Effector memory CD8-positive, alpha-beta T cell (primary cell): ENCODE measurements around the gene SLC9A8.
"Not testable (repeated sequence)": the region's sequence is repeated elsewhere in the genome, so short reads cannot be mapped to it uniquely, and the experiment has no call there.

Experiments
- ATAC-seq: fragments of 150-1000 bp; cut with Tn5 transposase; replicated peaks from 2 replicates; pipeline ENCODE4 v1.10.0; 2021; ENCODE audit warnings: mild to moderate bottlenecking, moderate library complexity
- DNase-seq, 3 experiments: peaks; one replicate each; pipeline ENCODE4 v3.0.0; 2021
- H3K27ac Mint-ChIP-seq, 2 donors: one replicate each; pipeline ENCODE4 v1.8.0; 2022; ENCODE audit warnings: mild to moderate bottlenecking in 2 of 2, mixed read lengths in 2 of 2, moderate library complexity in 2 of 2
- H3K27me3 Mint-ChIP-seq, 2 donors: one replicate each; pipeline ENCODE4 v1.8.0; 2022; ENCODE audit warnings: mixed read lengths in 2 of 2
- H3K36me3 Mint-ChIP-seq: one replicate; pipeline ENCODE4 v1.8.0; 2022; ENCODE audit warnings: mild to moderate bottlenecking, moderate library complexity, mixed read lengths; ENCODE audit not compliant: insufficient read depth
- H3K4me1 Mint-ChIP-seq, 2 donors: one replicate each; pipeline ENCODE4 v1.8.0; 2022; ENCODE audit warnings: low read depth in 2 of 2, mixed read lengths in 2 of 2
- H3K4me3 Mint-ChIP-seq, 2 donors: one replicate each; pipeline ENCODE4 v1.8.0; 2022; ENCODE audit warnings: mild to moderate bottlenecking in 2 of 2, mixed read lengths in 2 of 2, moderate library complexity in 2 of 2
- H3K9me3 Mint-ChIP-seq, 2 donors: one replicate each; pipeline ENCODE4 v1.8.0; 2022; ENCODE audit warnings: mixed read lengths in 2 of 2

Gene SLC9A8

GRCh38 chr20:49782439-49782838 lies 30.2 kb upstream of the SLC9A8 start:
- not testable (repeated sequence) for H3K9me3 Mint-ChIP-seq, H3K4me3 Mint-ChIP-seq, H3K27me3 Mint-ChIP-seq, H3K36me3 Mint-ChIP-seq, ATAC-seq, DNase-seq, H3K27ac Mint-ChIP-seq, H3K4me1 Mint-ChIP-seq

- not testable (repeated sequence) for H3K36me3 Mint-ChIP-seq, H3K9me3 Mint-ChIP-seq, H3K4me1 Mint-ChIP-seq, H3K27ac Mint-ChIP-seq, DNase-seq, H3K4me3 Mint-ChIP-seq, ATAC-seq, H3K27me3 Mint-ChIP-seq
Measured at GRCh38 chr20:49783021-49783995, 29.3 kb upstream of the SLC9A8 start.

- Mint-ChIP-seq H3K9me3 (no peaks in the 10 kb centered on the region), H3K27ac (no peak overlapping the region), H3K36me3 (peaks cover 4% of the 10 kb centered on the region), H3K27me3 (no peaks in the 10 kb centered on the region), H3K4me1 (peaks cover 0 to 4% of the 10 kb centered on the region in 2 donors), H3K4me3 (no peak overlapping the region)
- DNase-seq (no peak), ATAC-seq (no peak)
Measured at GRCh38 chr20:49784291-49784690, 28.3 kb upstream of the SLC9A8 start.

GRCh38 chr20:49785149-49785851 lies 27.3 kb upstream of the SLC9A8 start:
- Mint-ChIP-seq H3K27me3 (no peaks in the 10 kb centered on the region), H3K9me3 (no peaks in the 10 kb centered on the region), H3K27ac (no peak overlapping the region), H3K4me1 (peaks cover 0 to 4% of the 10 kb centered on the region in 2 donors), H3K36me3 (peaks cover 4% of the 10 kb centered on the region), H3K4me3 (no peak overlapping the region)
- ATAC-seq (no peak), DNase-seq (no peak)

GRCh38 chr20:49785852-49786175 lies 26.8 kb upstream of the SLC9A8 start:
- no peak overlapping the region for H3K4me3 Mint-ChIP-seq
- no peaks in the 10 kb centered on the region for H3K27me3 Mint-ChIP-seq
- peaks cover 0 to 4% of the 10 kb centered on the region in 2 donors for H3K4me1 Mint-ChIP-seq
- no peak for DNase-seq
- no peak for ATAC-seq
- no peak overlapping the region for H3K27ac Mint-ChIP-seq
- H3K36me3 Mint-ChIP-seq, result peaks cover 4% of the 10 kb centered on the region
- no peaks in the 10 kb centered on the region for H3K9me3 Mint-ChIP-seq

GRCh38 chr20:49786196-49786595 lies 26.4 kb upstream of the SLC9A8 start:
- DNase-seq, result no peak
- peaks cover 4% of the 10 kb centered on the region for H3K36me3 Mint-ChIP-seq
- no peak overlapping the region for H3K27ac Mint-ChIP-seq
- ATAC-seq, result no peak
- H3K4me1 Mint-ChIP-seq, result peaks cover 0 to 4% of the 10 kb centered on the region in 2 donors
- no peaks in the 10 kb centered on the region for H3K27me3 Mint-ChIP-seq
- no peak overlapping the region for H3K4me3 Mint-ChIP-seq
- H3K9me3 Mint-ChIP-seq, result no peaks in the 10 kb centered on the region

- H3K9me3 Mint-ChIP-seq, result no peaks in the 10 kb centered on the region
- ATAC-seq, result no peak
- no peak for DNase-seq
- no peaks in the 10 kb centered on the region for H3K27me3 Mint-ChIP-seq
- H3K4me1 Mint-ChIP-seq, result peaks cover 0 to 4% of the 10 kb centered on the region in 2 donors
- no peak overlapping the region for H3K27ac Mint-ChIP-seq
- H3K36me3 Mint-ChIP-seq, result peaks cover 4% of the 10 kb centered on the region
- no peak overlapping the region for H3K4me3 Mint-ChIP-seq
Measured at GRCh38 chr20:49786668-49787370, 25.8 kb upstream of the SLC9A8 start.

GRCh38 chr20:49787371-49788357 lies 25.0 kb upstream of the SLC9A8 start:
- no peak for ATAC-seq
- Mint-ChIP-seq H3K27ac (no peak overlapping the region), H3K4me1 (peaks cover 0 to 4% of the 10 kb centered on the region in 2 donors), H3K36me3 (peaks cover 4% of the 10 kb centered on the region), H3K4me3 (no peak overlapping the region), H3K27me3 (no peaks in the 10 kb centered on the region), H3K9me3 (no peaks in the 10 kb centered on the region)
- no peak for DNase-seq

GRCh38 chr20:49790077-49790798 lies 22.4 kb upstream of the SLC9A8 start:
- H3K9me3 Mint-ChIP-seq, result no peaks in the 10 kb centered on the region
- no peak overlapping the region for H3K27ac Mint-ChIP-seq
- H3K4me1 Mint-ChIP-seq, result peaks cover 5 to 8% of the 10 kb centered on the region in 2 donors
- no peak for ATAC-seq
- DNase-seq, result no peak
- no peaks in the 10 kb centered on the region for H3K27me3 Mint-ChIP-seq
- H3K4me3 Mint-ChIP-seq, result no peak overlapping the region
- H3K36me3 Mint-ChIP-seq, result peaks cover 4% of the 10 kb centered on the region

- Mint-ChIP-seq H3K27me3 (no peaks in the 10 kb centered on the region), H3K36me3 (peaks cover 4% of the 10 kb centered on the region), H3K4me1 (peaks cover 4 to 5% of the 10 kb centered on the region in 2 donors), H3K4me3 (no peak overlapping the region), H3K9me3 (no peaks in the 10 kb centered on the region), H3K27ac (no peak overlapping the region)
- no peak for ATAC-seq
- DNase-seq, result no peak
Measured at GRCh38 chr20:49791165-49791564, 21.5 kb upstream of the SLC9A8 start.

- no peaks in the 10 kb centered on the region for H3K9me3 Mint-ChIP-seq
- ATAC-seq, result no peak
- no peak for DNase-seq
- peaks cover 4 to 5% of the 10 kb centered on the region in 2 donors for H3K4me1 Mint-ChIP-seq
- no peak overlapping the region for H3K27ac Mint-ChIP-seq
- peaks cover 4% of the 10 kb centered on the region for H3K36me3 Mint-ChIP-seq
- no peak overlapping the region for H3K4me3 Mint-ChIP-seq
- H3K27me3 Mint-ChIP-seq, result peaks cover 0 to 7% of the 10 kb centered on the region in 2 donors
Measured at GRCh38 chr20:49792006-49792405, 20.6 kb upstream of the SLC9A8 start.

GRCh38 chr20:49792611-49793010 lies 20.0 kb upstream of the SLC9A8 start:
- Mint-ChIP-seq H3K4me3 (no peak overlapping the region), H3K4me1 (peaks cover 4 to 5% of the 10 kb centered on the region in 2 donors), H3K27ac (no peak overlapping the region), H3K27me3 (peaks cover 0 to 7% of the 10 kb centered on the region in 2 donors), H3K9me3 (no peaks in the 10 kb centered on the region), H3K36me3 (peaks cover 4% of the 10 kb centered on the region)
- DNase-seq (no peak), ATAC-seq (no peak)
